ENCODE data around the gene BCL2L15.

The BCL2L15 gene

GRCh38 chr1:113879739-113880038, 7.7 kb downstream of the BCL2L15 start:
- FAIRE-seq, result no peak
- TF ChIP-seq TAF1 (IDR thresholded peaks at IDR 0.05; ENCODE audit: low read depth, low read length), result no peak

GRCh38 chr1:113876176-113876575, 11.2 kb downstream of the BCL2L15 start:
- no peak for TF ChIP-seq PAX5 (IDR thresholded peaks at IDR 0.05; ENCODE audit: insufficient read depth, low read length, severe bottlenecking)
- TF ChIP-seq POU2F2 (IDR thresholded peaks at IDR 0.05; ENCODE audit: low read depth, low read length), result no peak
- FAIRE-seq, result no peak
- DNase-seq (ENCODE audit: insufficient read length, low spot score), result no peak

More at GRCh38 chr1:113879739-113880038, 7.7 kb downstream of the BCL2L15 start:
- no peak for DNase-seq (ENCODE audit: insufficient read length, low spot score)

- no peak for TF ChIP-seq PAX5 (IDR thresholded peaks at IDR 0.05; ENCODE audit: insufficient read depth, low read length, severe bottlenecking)
- no peak for TF ChIP-seq POLR2AphosphoS5 (IDR thresholded peaks at IDR 0.05; ENCODE audit: low read depth, low read length)
- no peak for TF ChIP-seq POU2F2 (IDR thresholded peaks at IDR 0.05; ENCODE audit: low read depth, low read length)
- TF ChIP-seq SPI1 (IDR thresholded peaks at IDR 0.05; ENCODE audit: low read depth, low read length), result no peak
- no peak for TF ChIP-seq POLR2A (IDR thresholded peaks at IDR 0.05; ENCODE audit: low read depth, low read length)
- no peak for TF ChIP-seq TAF1 (IDR thresholded peaks at IDR 0.05; ENCODE audit: low read depth, low read length)
- no peak for DNase-seq (ENCODE audit: insufficient read length, low spot score)
- FAIRE-seq, result peak; percentile 79
Measured at GRCh38 chr1:113875714-113876113, 11.7 kb downstream of the BCL2L15 start.

- TF ChIP-seq TAF1 (IDR thresholded peaks at IDR 0.05; ENCODE audit: low read depth, low read length) (no peak), SPI1 (IDR thresholded peaks at IDR 0.05; ENCODE audit: low read depth, low read length) (peak; percentile 48)
- DNase-seq (ENCODE audit: insufficient read length, low spot score) (no peak), FAIRE-seq (peak; percentile 92)
Measured at GRCh38 chr1:113874012-113874879, 13.1 kb downstream of the BCL2L15 start.

GRCh38 chr1:113872219-113872935, 15.0 kb downstream of the BCL2L15 start:
- TF ChIP-seq SPI1 (IDR thresholded peaks at IDR 0.05; ENCODE audit: low read depth, low read length) (peak; percentile 48), POLR2AphosphoS5 (IDR thresholded peaks at IDR 0.05; ENCODE audit: low read depth, low read length) (no peak)
- FAIRE-seq, result peak; percentile 69
- DNase-seq (ENCODE audit: insufficient read length, low spot score), result no peak

- TF ChIP-seq TAF1 (IDR thresholded peaks at IDR 0.05; ENCODE audit: low read depth, low read length) (peak; percentile 94), POU2F2 (IDR thresholded peaks at IDR 0.05; ENCODE audit: low read depth, low read length) (peak; percentile 92), SPI1 (IDR thresholded peaks at IDR 0.05; ENCODE audit: low read depth, low read length) (no peak), PAX5 (IDR thresholded peaks at IDR 0.05; ENCODE audit: insufficient read depth, low read length, severe bottlenecking) (no peak), POLR2A (IDR thresholded peaks at IDR 0.05; ENCODE audit: low read depth, low read length) (peak; percentile 90), POLR2AphosphoS5 (IDR thresholded peaks at IDR 0.05; ENCODE audit: low read depth, low read length) (peak; percentile 90)
- peak; percentile 90 for FAIRE-seq
- no peak for DNase-seq (ENCODE audit: insufficient read length, low spot score)
Measured at GRCh38 chr1:113871597-113872113, 15.7 kb downstream of the BCL2L15 start, which contains the start of gene PTPN22. Gene PTPN22 (minus strand): TSS chr1:113871712.

- DNase-seq (ENCODE audit: insufficient read length, low spot score) (no peak), FAIRE-seq (no peak)
- no peak for TF ChIP-seq POLR2AphosphoS5 (IDR thresholded peaks at IDR 0.05; ENCODE audit: low read depth, low read length)
- TF ChIP-seq POLR2A (IDR thresholded peaks at IDR 0.05; ENCODE audit: low read depth, low read length), result no peak
- no peak for TF ChIP-seq PAX5 (IDR thresholded peaks at IDR 0.05; ENCODE audit: insufficient read depth, low read length, severe bottlenecking)
- no peak for TF ChIP-seq SPI1 (IDR thresholded peaks at IDR 0.05; ENCODE audit: low read depth, low read length)
- no peak for TF ChIP-seq POU2F2 (IDR thresholded peaks at IDR 0.05; ENCODE audit: low read depth, low read length)
Measured at GRCh38 chr1:113870778-113871177, 16.6 kb downstream of the BCL2L15 start.

- FAIRE-seq, result no peak
- TF ChIP-seq TAF1 (IDR thresholded peaks at IDR 0.05; ENCODE audit: low read depth, low read length) (no peak), POLR2A (IDR thresholded peaks at IDR 0.05; ENCODE audit: low read depth, low read length) (no peak), SPI1 (IDR thresholded peaks at IDR 0.05; ENCODE audit: low read depth, low read length) (no peak), PAX5 (IDR thresholded peaks at IDR 0.05; ENCODE audit: insufficient read depth, low read length, severe bottlenecking) (no peak), POLR2AphosphoS5 (IDR thresholded peaks at IDR 0.05; ENCODE audit: low read depth, low read length) (no peak), POU2F2 (IDR thresholded peaks at IDR 0.05; ENCODE audit: low read depth, low read length) (no peak)
Measured at GRCh38 chr1:113868387-113869083, 18.8 kb downstream of the BCL2L15 start.

GRCh38 chr1:113861641-113862040, 25.7 kb downstream of the BCL2L15 start:
- FAIRE-seq, result no peak

More at GRCh38 chr1:113868387-113869083, 18.8 kb downstream of the BCL2L15 start:
- no peak for DNase-seq (ENCODE audit: insufficient read length, low spot score)

More at GRCh38 chr1:113861641-113862040, 25.7 kb downstream of the BCL2L15 start:
- DNase-seq (ENCODE audit: insufficient read length, low spot score), result no peak
- TF ChIP-seq SPI1 (IDR thresholded peaks at IDR 0.05; ENCODE audit: low read depth, low read length) (peak; percentile 69), POU2F2 (IDR thresholded peaks at IDR 0.05; ENCODE audit: low read depth, low read length) (no peak), TAF1 (IDR thresholded peaks at IDR 0.05; ENCODE audit: low read depth, low read length) (no peak), PAX5 (IDR thresholded peaks at IDR 0.05; ENCODE audit: insufficient read depth, low read length, severe bottlenecking) (no peak), POLR2AphosphoS5 (IDR thresholded peaks at IDR 0.05; ENCODE audit: low read depth, low read length) (no peak)

Data from GM12891 (cell line).